Kidney glomerular epithelial cell (primary cell): Measurements from ENCODE around the gene MFGE8.
"Not testable (repeated sequence)": the region's sequence is repeated elsewhere in the genome, so short reads cannot be mapped to it uniquely, and the experiment has no call there.

ENCODE experiments used
- DNase-seq: peaks from one replicate; lab custom pipeline; 2025; lab: John Stamatoyannopoulos, UW

Gene MFGE8

GRCh38 chr15:88913017-88913849, at the start of gene MFGE8:
Gene MFGE8, minus strand, starts transcription at chr15:88913379. Its CDS starts 60 bp downstream, at chr15:88913319.
- DNase-seq: peak; percentile 62

- DNase-seq: no peak
Observed at GRCh38 chr15:88959445-88959844, 46.3 kb upstream of the MFGE8 start.

- no peak for DNase-seq
Observed at GRCh38 chr15:88956906-88957305, 43.7 kb upstream of the MFGE8 start.

GRCh38 chr15:88956263-88956662, 43.1 kb upstream of the MFGE8 start:
- no peak for DNase-seq

GRCh38 chr15:88954431-88955277, 41.5 kb upstream of the MFGE8 start:
- DNase-seq: no peak

- DNase-seq: no peak
Observed at GRCh38 chr15:88950600-88951160, 37.5 kb upstream of the MFGE8 start.

GRCh38 chr15:88949734-88950400, 36.7 kb upstream of the MFGE8 start:
- DNase-seq: no peak

GRCh38 chr15:88940110-88940675, 27.0 kb upstream of the MFGE8 start:
- no peak for DNase-seq

GRCh38 chr15:88939486-88939806, 26.3 kb upstream of the MFGE8 start:
- no peak for DNase-seq

- DNase-seq: no peak
Observed at GRCh38 chr15:88938802-88939485, 25.8 kb upstream of the MFGE8 start.

GRCh38 chr15:88934449-88934848, 21.3 kb upstream of the MFGE8 start:
- DNase-seq: not testable (repeated sequence)

GRCh38 chr15:88932875-88933330, 19.7 kb upstream of the MFGE8 start:
- DNase-seq: no peak

- peak; percentile 67 for DNase-seq
Observed at GRCh38 chr15:88932271-88932874, 19.2 kb upstream of the MFGE8 start.

- DNase-seq: no peak
Observed at GRCh38 chr15:88930579-88930978, 17.4 kb upstream of the MFGE8 start.

GRCh38 chr15:88929358-88930098, 16.3 kb upstream of the MFGE8 start:
- not testable (repeated sequence) for DNase-seq

- not testable (repeated sequence) for DNase-seq
Observed at GRCh38 chr15:88928192-88928591, 15.0 kb upstream of the MFGE8 start.

- DNase-seq: not testable (repeated sequence)
Observed at GRCh38 chr15:88925648-88926047, 12.5 kb upstream of the MFGE8 start.

GRCh38 chr15:88920892-88921435, 7.8 kb upstream of the MFGE8 start:
- peak; percentile 14 for DNase-seq

- DNase-seq: peak; percentile 65
Observed at GRCh38 chr15:88920186-88920891, 7.2 kb upstream of the MFGE8 start.
